ENCODE results near the gene DICER1.

DNA sequence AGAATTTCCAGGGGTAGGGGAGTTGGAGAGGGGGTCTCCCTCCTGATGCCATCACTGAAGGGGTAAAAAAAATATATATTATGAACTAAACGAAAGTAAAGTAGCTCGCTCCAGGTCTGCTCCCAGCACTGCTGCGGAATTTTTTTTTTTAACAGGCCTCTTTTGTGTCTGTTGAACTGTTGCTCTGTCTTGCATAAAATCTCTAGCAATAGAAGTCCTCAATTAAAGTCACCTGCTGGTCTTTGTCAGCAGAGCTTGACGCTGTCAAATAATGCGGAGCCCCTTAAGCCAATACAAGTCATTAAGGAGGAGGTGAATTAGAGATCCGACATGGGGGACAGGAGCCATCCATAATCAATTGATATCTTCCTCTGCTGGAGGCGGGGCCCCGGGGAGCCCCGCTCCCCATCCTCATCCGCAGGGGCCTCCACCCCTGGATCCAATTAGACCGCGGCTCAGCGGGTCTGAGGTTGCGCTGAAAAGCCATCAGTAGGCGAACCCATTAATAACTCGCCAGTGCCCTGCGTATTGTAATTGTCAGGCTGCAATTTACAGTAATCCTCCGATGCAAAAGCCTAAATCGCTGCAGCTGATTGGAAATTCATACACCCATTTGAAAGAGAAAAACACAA lies 85.6 kb downstream of the DICER1 start:
- TF ChIP-seq, protein P1, sequence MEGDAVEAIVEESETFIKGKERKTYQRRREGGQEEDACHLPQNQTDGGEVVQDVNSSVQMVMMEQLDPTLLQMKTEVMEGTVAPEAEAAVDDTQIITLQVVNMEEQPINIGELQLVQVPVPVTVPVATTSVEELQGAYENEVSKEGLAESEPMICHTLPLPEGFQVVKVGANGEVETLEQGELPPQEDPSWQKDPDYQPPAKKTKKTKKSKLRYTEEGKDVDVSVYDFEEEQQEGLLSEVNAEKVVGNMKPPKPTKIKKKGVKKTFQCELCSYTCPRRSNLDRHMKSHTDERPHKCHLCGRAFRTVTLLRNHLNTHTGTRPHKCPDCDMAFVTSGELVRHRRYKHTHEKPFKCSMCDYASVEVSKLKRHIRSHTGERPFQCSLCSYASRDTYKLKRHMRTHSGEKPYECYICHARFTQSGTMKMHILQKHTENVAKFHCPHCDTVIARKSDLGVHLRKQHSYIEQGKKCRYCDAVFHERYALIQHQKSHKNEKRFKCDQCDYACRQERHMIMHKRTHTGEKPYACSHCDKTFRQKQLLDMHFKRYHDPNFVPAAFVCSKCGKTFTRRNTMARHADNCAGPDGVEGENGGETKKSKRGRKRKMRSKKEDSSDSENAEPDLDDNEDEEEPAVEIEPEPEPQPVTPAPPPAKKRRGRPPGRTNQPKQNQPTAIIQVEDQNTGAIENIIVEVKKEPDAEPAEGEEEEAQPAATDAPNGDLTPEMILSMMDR (IDR thresholded peaks at IDR 0.05), result no peak
- no peak for TF ChIP-seq POLR2A (IDR thresholded peaks at IDR 0.05)

Data from heart left ventricle (tissue), 13 donors.